ENCODE data around the gene SLC39A10. TPM values are rescaled to one million over a fixed set of nuclear protein-coding genes. Genes with fewer than 3 reads are reported as not detected.

The SLC39A10 gene, protein sequence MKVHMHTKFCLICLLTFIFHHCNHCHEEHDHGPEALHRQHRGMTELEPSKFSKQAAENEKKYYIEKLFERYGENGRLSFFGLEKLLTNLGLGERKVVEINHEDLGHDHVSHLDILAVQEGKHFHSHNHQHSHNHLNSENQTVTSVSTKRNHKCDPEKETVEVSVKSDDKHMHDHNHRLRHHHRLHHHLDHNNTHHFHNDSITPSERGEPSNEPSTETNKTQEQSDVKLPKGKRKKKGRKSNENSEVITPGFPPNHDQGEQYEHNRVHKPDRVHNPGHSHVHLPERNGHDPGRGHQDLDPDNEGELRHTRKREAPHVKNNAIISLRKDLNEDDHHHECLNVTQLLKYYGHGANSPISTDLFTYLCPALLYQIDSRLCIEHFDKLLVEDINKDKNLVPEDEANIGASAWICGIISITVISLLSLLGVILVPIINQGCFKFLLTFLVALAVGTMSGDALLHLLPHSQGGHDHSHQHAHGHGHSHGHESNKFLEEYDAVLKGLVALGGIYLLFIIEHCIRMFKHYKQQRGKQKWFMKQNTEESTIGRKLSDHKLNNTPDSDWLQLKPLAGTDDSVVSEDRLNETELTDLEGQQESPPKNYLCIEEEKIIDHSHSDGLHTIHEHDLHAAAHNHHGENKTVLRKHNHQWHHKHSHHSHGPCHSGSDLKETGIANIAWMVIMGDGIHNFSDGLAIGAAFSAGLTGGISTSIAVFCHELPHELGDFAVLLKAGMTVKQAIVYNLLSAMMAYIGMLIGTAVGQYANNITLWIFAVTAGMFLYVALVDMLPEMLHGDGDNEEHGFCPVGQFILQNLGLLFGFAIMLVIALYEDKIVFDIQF
- total RNA-seq (2022; extraction: Qiagen RNA extraction; ENCODE audit: low read depth), result 17.1 to 30.6 TPM (median 26.2 TPM) in 5 replicates

DNA sequence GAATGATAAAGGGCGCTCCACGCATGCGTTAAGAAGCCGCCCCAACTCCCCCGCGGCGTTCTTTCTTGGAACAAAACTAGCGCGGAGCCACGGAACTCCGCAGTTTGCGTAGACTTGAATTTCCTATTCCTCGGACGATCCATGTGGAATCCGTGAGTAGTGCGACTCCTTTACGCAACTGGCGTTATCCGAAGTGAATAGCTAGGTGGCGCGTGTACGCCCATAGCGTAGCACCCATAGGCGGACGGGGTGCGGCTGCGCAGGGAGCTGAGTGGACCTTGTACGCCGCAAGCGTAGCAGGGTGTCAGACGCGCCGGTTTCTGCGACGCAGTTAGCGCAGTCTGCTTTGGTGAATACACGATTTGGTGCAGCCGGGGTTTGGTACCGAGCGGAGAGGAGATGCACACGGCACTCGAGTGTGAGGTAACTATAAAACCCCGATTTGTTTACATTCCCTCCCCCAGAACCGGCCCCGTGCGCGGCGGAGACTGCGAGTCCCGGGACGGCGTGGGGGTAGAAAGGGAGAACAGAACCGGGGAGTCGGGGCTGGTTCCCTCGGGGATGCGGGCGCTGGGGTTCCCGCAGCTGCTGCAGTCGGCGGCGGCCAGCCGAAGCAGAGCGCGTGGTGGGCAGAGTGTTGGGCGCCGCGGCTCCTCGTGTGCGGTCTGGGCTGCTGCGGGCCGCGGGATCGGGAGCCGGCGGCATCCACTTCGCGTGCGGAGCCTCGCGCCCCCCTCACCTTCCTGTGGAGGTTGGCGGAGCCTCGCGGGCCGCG is at the start of gene SLC39A10:
SLC39A10 (plus strand) TSS at position 368 of the 775 bp plus-strand sequence. CDS start 22,817 bp downstream, outside the sequence.

